Upper lobe of left lung (tissue), 4 donors: ENCODE results near the gene CACNA1D.

ENCODE experiments used
- CTCF ChIP-seq, 6 experiments: fragments of 450-650 bp in 4 of 6; fragments of 200-600 bp in 2 of 6; sonication (generic) in 2 of 6; IDR thresholded peaks; one replicate each; pipeline ENCODE4 v1.5.1; 2016 to 2019; ENCODE audit warnings: antibody characterized with exemption in 6 of 6
- EP300 ChIP-seq, 4 donors: sonication (generic); formaldehyde crosslinking; IDR thresholded peaks; one replicate each; pipeline ENCODE4 v1.5.1; 2017; ENCODE audit warnings: antibody characterized with exemption in 4 of 4, control low read depth in 2 of 4
- POLR2A ChIP-seq, 4 donors: fragments of 450-650 bp; IDR thresholded peaks; one replicate each; pipeline ENCODE4 v1.5.1; 2016 to 2017; ENCODE audit warnings: antibody characterized with exemption in 4 of 4, mild to moderate bottlenecking in 2 of 4
- POLR2AphosphoS5 ChIP-seq, 2 donors: sonication (generic); formaldehyde crosslinking; IDR thresholded peaks; one replicate each; pipeline ENCODE4 v1.5.1; 2017; ENCODE audit warnings: antibody characterized with exemption in 2 of 2

- TF ChIP-seq CTCF (IDR thresholded peaks at IDR 0.05) (no peak), POLR2AphosphoS5 (IDR thresholded peaks at IDR 0.05) (no peak), POLR2A (IDR thresholded peaks at IDR 0.05) (no peak), EP300 (IDR thresholded peaks at IDR 0.05) (no peak)
These were observed 219.2 kb downstream of the CACNA1D start for GRCh38 chr3:53713626-53714025.
